GM12872 (cell line): ENCODE measurements around the gene HEBP2.

Source experiments
- CTCF ChIP-seq: IDR thresholded peaks from 3 replicates; pipeline ENCODE4 v1.5.1; 2011; ENCODE audit warnings: low read depth, mild to moderate bottlenecking, low read length, moderate library complexity; ENCODE audit not compliant: insufficient read depth

Gene HEBP2

DNA sequence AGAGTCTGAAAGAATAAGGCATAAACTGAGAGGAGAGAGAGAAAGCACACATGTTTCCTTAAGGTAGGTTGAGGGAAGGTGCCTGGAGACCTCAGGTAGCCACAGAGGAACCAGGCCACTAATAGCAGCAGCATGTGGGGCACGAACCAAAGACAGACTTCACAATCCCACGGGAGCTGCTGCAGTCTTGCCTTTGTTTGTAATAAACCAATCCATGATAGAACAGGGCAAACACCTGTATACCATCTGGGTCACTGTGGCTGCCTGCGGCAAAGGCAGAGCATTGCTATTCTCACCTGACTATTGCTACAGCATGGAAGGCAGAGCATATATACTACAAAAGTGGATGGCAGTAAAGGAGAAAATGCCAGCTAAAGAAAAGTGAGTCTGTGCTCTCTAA, 36.3 kb downstream of the HEBP2 start:
- TF ChIP-seq CTCF, result no peak

DNA sequence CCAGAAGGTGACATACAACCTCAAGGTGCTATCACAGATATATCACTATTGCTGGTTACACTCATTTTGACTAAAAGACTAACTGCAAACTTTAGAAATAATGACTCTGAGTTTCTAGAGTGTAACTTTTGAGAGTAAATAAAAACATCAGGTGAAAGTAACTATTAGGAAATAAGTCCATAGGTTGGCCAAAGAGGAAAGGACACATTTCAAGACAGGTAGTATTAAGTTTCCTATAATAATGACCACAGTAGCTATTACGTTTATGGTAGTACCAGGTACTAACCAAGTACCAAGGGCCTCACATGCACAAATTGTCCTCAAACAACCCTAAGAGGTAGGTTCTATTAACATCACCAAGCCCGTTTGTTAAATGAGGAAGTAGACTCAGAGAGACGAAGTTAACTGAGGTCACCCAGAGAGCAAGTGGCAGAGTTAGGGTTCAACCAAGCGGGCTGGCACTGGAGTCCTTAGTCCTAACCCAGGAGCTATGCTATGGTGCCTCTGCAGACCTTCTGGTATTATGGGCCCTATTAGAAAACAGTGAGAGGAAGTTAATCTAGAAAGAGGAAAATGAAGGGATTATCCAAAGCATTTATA, 36.8 kb downstream of the HEBP2 start:
- no peak for TF ChIP-seq CTCF

DNA sequence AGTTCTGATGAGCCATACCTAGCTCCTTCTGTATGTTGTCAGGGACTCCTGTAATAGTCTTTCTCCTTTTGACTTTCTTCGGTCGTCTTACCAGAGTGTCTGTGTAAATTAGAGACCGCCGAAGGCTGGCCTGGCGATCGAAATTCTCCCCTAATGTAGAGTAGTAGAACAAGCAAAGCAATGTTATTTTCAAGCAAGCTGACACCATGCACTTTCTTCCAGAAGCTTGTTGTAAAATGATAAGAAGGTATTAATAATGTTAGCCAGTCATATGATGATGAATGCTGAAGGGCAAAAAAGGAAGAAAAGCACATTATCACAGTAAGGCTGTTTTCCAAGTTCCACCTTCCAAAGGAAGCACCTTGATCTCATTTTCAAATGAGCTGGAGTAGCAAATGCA, 37.9 kb downstream of the HEBP2 start:
- TF ChIP-seq CTCF, result no peak

GRCh38 chr6:138442663-138443062, 38.6 kb downstream of the HEBP2 start:
- no peak for TF ChIP-seq CTCF

- TF ChIP-seq CTCF, result no peak
Observed at GRCh38 chr6:138443979-138444378, 40.0 kb downstream of the HEBP2 start.

GRCh38 chr6:138446821-138447220, 42.8 kb downstream of the HEBP2 start:
- TF ChIP-seq CTCF, result no peak

DNA sequence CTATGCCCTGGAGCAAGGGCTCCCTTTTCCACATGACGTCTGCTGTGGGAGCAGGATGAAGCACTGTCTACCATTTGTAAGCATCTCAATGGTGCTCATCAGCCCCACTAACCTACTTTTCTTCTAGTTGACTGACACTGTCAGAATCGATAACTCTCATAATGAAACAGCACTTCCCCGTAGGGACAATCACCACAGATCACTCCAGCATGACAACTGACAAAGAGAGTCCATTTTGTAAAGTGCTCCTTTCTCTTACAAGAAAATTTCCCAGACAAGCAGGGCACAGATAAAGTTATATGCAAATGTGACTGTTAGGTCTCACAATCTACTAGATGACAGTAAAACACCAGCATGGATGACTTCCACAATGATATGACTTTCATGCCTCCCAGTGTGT, 46.4 kb downstream of the HEBP2 start:
- TF ChIP-seq CTCF, result no peak

DNA sequence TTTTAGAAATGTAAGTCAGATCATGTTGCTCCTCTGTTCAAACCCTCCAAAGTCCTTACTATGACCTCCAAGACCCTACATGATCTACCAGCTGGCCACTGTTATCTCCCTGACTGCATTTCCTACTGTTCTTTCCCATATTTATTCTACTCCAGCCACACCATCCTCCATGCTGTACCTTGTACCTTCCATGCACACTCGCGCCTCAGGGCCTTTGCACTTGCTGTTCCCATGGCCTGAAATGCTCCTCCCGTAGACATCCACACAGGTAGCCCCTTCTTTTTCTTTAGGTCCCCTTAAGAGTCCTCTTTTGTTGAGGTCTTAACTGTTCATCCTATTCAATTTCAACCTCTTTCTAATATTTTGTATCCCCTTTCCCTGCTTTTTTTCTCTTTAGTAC, 47.0 kb downstream of the HEBP2 start:
- TF ChIP-seq CTCF, result no peak
